GM18499 (cell line): ENCODE results near the gene SLC50A1.
"Not testable (repeated sequence)": the region's sequence is repeated elsewhere in the genome, so short reads cannot be mapped to it uniquely, and the experiment has no call there.

ENCODE experiments used
- ATAC-seq: cut with Tn5 transposase; IDR thresholded peaks from one replicate; pipeline ENCODE4 v1.9.1; 2021; ENCODE audit warnings: moderate number of reproducible peaks; ENCODE audit not compliant: insufficient read depth, unreplicated experiment

Gene SLC50A1

GRCh38 chr1:155113450-155113980 lies 22.1 kb upstream of the SLC50A1 start:
- no peak for ATAC-seq

- no peak for ATAC-seq
These were observed 19.4 kb upstream of the SLC50A1 start for GRCh38 chr1:155116113-155116764.

GRCh38 chr1:155117610-155118009 lies 18.0 kb upstream of the SLC50A1 start:
- no peak for ATAC-seq

DNA sequence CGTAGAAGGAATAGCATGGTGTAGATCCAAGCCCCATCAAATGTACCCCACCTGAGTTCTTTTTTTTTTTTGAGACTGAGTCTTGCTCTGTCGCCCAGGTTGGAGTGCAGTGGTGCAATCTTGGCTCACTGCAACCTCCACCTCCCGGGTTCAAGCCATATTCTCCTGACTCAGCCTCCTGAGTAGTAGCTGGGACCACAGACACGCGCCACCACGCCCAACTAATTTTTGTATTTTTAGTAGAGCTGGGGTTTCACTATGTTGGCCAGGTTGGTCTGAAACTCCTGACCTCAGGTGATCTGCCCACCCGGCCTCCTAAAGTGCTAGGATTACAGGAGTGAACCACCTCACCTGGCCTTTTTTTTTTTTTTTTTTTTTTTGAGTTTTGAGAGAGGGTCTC lies 17.6 kb upstream of the SLC50A1 start:
- ATAC-seq, result not testable (repeated sequence)

DNA sequence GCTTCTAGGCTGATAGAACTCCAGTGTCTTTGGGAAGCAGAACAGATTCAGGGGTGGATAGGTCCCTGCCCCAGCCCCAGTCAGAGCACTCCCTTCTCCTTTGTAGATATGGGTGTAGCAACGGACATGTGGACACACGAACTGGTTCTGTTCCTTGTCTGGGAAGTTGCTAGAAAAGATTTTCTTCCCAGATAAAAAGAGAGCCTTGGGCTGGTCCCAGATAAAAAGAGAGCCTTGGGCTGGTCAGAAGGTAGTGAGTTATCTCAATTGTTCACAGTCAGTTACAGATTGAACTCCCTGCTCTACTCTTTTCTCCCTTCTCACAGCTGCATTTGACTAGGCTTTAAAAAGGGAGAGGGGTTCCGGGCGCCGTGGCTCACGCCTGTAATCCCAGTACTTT lies 15.4 kb upstream of the SLC50A1 start:
- ATAC-seq, result no peak

- no peak for ATAC-seq
These were observed 14.4 kb upstream of the SLC50A1 start for GRCh38 chr1:155121249-155121648.

- no peak for ATAC-seq
These were observed 13.3 kb upstream of the SLC50A1 start for GRCh38 chr1:155122308-155122707.

- ATAC-seq, result no peak
These were observed 11.9 kb upstream of the SLC50A1 start for GRCh38 chr1:155123801-155124200.

GRCh38 chr1:155124503-155125463 lies 10.9 kb upstream of the SLC50A1 start:
- ATAC-seq, result no peak

DNA sequence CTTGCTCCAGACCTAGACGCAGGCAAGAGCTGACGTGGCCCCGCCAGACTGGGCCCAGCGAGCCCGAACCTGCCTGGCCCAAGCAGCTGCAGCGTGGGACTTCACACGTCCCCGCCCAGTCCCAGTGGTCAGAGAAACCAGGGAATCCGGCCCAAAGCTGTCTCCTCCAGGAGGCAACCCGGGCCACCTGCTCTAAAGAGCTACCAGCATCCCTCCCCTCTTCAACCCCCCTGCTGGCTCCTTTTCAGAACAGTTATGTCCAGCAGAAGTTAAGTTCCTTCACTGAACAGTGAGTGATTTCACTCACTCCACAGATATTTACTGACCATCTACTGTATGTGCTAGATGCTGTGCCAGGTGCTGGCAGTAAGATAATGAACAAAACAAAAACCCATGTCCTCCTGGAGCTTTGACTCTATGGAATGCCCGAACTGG lies 10.1 kb upstream of the SLC50A1 start:
- no peak for ATAC-seq

DNA sequence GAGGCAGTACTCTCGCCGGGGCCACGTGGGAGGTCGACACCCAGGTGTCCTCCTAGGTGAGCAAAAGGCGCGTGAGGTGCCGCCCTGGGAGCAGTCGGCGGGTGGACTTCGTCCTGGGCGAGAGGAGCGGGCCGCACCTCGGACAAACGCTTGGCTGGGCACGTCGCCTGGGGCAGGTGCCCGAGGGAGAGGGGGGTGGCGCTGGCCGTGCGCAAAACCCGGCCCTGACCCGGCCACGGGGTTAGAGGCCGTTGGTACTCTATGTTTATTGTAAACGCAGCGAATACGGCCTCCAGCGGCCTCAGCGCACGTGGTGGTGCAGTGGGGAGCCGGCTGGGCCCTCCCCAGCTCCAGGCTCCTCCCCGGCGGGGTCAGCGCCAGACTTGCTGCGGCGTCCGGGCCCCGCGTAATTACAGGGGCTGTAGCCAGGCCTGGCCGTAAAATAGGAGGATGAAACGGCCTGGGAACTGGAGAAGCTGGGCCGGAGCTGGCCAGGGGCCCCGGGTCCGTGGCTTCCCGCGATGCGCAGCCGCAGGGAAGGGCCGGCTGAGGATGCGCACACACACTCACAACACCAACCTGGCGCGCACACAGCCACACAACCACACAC lies 9.6 kb upstream of the SLC50A1 start:
- no peak for ATAC-seq

GRCh38 chr1:155126556-155127104 lies 9.0 kb upstream of the SLC50A1 start:
- no peak for ATAC-seq

DNA sequence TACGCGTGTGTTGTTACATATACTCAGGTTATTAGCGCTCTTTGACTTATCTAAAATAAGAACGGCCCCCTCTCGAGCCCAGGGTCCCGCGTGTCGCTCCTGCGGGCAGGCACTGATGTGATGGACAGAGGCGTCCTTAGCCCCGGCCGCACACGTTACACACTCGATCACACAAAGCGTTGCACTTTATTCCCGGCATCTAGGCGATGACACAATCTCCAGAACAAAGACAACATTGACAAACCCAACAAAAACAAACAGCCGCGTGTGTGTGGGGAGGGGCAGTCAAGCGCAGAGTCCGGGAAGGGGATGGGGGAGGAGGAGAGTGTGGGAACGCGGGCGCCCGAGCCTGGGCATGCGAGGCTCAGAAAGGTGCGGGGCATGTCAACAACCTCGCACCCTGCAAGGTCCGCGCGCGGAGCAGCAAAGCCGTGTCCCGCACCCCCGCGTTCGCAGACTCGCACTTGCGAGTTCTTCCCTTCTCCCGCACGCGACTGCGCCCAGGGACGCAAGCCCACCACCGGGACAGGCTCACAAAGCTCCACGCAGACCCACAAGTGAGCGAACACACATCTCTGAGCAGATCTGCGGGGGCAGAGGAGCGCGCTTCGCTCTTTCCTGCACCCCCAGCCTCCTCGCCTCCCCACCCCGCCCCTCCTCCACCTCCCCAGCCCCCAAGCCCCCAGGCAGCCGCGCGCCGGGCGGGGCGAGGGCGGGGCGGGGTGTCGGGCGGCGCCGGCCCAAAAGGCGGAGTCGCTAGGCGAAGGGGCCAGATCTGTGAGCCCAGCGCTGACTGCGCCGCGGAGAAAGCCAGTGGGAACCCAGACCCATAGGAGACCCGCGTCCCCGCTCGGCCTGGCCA lies 8.3 kb upstream of the SLC50A1 start, which contains the start of gene EFNA1:
EFNA1 (plus strand) TSS at position 772 of the 862 bp plus-strand sequence. CDS start 102 bp downstream, outside the sequence.
- no peak for ATAC-seq

DNA sequence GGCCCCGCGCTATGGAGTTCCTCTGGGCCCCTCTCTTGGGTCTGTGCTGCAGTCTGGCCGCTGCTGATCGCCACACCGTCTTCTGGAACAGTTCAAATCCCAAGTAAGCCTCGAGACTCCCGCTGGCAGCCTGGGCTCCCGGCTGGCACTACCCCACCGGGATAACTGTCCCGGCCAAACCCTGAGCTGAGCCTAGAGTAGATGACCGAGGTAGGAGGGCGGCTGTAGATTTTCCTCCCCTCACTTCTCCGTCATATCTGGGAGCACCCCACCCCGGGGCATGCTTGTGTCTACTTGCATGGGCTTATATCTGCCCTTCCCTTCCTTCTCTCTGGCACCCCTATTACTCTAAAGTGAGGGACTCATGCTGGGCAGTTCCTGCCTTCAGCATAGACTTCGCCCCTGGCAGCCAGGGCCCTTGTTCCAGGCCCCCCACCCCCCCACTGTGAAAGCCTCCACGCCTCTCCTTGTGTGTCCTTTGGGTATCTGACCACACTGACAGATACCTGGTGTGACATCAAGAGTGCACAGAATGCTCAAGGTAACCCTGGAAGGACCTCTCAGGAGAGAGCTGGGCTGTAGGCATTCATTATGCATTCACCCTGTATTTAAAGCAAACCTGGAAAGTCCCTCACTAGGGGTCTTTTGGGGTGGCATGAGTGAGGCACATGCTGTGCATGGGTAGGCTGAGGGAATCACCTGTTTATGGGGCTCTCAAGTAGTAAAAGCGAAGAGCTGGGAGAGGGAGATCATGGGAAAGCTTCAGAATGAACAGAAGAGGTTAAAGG lies 7.5 kb upstream of the SLC50A1 start:
- ATAC-seq, result no peak

DNA sequence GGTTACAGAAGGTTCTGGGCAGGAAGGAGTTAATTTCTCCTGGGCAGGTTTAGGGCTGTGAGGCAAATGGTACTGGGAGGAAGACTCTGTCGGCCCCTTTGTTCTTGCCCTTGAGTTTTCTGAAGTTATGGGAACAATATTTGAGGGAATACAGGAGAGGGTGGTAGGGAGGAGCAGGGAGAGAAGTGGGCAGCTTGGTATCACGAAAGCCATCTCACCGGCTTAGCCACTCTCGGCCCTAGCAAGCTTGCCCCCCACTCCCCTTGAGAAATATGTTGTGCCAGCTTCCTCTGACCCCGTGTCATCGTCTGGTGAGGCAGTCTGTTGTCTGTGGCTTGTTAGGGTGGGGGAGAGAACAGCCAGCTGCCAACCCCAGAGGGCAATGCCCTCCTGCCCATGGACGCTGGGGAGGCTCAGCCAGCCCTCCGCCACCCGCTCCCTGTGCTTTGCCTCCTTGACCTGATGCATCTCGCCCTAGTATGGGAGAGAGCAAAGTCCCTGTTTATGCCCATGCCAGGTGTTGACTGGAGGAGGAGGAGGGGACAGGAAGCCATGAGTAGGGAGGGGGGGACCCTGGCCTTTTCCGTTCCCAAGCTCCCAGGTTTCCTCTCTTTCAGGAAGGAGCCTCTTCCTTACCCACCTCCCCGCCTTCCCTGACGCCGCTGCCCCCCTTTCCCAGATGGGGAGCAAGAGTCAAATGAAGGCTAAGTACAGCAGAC lies 6.7 kb upstream of the SLC50A1 start:
- no peak for ATAC-seq

DNA sequence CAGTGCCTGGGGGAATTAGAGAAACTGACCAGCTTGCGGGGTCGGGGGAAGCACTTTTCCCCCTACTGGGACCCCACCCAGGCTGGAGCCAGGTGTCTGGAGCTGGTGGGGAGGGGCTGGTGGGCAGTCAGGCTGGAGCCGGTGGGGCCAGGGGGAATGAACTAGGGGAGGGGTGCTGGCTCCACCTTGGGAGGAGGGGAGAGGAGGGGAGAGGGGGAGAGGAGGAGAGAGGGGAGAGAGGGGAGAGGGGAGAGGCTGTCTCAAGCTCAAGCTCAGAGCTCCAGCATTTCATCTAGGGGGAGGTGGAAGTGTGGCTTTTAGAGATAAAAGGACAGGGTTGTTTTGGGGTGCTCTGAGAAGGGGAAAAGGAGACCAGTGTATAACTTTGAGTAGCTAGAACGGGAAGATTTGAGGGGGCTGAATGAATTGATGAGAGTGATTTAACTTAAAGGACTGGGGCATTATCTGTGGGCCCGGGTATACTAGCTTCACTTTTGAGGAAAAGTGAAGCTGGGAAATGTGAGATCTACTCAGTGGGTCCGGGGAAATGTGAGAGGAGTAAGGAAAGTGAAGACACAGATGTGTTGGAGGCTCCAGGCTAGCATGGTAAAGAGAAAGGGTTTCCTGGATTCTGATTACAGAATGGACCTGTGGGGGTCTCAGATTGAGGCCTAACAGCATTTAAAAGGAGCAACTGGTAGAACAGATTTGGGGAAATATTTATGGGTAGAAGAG lies 5.2 kb upstream of the SLC50A1 start:
- no peak for ATAC-seq

GRCh38 chr1:155131285-155131684 lies 4.4 kb upstream of the SLC50A1 start:
- no peak for ATAC-seq
